T-helper 2 cell treated with Interferon-gamma antibody and Interleukin-4, amounts not matched to agents 100 ng/mL and 5 ng/mL, for 36 hours (primary cell): ENCODE measurements around the gene ITGA11. TPM values are rescaled to one million over a fixed set of nuclear protein-coding genes. Genes with fewer than 3 reads are reported as not detected.

Experiments
- intact Hi-C: fragments of 100-400 bp; cut with micrococcal nuclease; formaldehyde crosslinking; loops from one replicate; pipeline ENCODE4 v1.15.1; 2023
- total RNA-seq: library from RNA; stranded (reverse); gene quantifications from 2 replicates; pipeline ENCODE4 v1.2.3, GENCODE V29; 2022

ITGA11 gene
- total RNA-seq, 1 donor from 2014 or later: 0.64 TPM

DNA sequence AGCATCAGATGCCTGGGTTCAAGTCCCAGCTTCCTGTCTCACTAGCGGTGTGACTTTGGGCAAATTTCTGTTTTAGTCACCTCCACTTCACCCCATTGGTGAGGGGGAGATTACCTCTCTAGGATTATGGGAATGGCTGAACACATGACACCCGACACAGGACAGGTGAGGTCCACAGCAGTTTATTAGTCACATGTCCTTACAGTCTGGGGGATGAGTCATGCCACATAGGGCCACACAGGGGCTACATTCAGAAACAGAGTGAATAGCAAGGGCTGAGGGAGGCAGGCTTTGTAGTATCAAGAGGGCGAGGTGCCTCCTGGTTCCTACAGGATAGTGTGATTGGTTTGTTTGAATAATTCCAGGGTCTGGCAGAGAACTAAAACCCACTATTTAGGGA, 15.2 kb upstream of the ITGA11 start:
- intact Hi-C loops: no loop called here

DNA sequence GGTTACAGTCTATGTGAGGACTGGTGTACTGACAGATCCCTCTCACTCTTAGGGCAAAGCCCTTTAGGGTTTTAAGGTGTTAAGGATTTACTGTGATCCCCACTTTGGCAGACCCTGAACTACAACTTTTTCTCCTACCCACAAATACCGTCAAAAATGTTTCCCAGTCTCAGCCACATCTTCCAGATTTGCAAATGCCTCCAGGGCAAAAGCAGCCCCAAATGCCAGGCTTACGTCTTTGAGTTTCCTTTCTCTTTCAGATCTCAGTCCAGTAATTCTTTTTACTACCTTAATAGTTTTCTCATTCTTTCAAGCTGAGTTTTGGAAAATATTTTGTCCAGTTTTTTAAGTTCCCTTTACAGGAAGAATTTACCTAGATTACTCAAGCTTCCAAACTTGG, 13.4 kb upstream of the ITGA11 start:
- intact Hi-C loops: no loop called here

DNA sequence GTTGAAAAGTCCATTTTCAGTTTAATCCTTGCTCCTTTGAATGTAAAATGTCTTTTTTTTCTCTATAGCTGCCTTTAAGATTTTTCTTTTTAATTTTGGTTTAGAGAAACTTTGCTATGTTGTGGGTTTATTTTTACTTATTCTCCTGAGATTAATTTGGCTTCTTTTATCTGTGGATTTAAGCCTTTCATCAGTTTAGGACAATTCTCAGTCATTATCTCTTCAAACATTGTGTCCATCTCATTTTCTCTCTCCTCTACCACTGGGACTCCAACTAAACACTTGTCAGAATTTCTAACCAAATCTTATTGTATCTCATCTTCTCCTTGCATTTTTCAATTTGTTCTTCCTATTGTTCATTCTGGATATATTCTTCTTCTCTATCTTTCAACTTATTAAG, 12.4 kb upstream of the ITGA11 start:
- intact Hi-C loops: no loop called here

DNA sequence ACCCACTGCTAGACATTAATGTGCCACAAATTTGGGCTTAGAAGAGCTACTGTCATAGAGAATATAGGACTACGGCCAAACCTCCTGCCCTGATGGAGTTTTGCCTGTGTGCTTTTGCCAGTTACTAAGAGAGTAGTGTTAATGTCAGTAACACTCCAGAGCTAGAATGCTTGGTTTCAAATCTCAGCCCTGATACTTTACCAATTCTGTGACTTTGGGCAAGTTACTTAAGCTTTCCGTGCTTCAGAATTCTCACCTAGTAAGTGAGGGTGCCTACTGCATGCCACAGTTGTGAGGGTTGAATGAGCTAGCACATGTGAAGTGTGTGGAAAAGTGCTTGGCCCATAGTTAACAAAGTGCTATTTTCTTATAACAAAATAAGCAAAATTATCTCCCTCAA, 10.9 kb upstream of the ITGA11 start:
- intact Hi-C loops: no loop called here

DNA sequence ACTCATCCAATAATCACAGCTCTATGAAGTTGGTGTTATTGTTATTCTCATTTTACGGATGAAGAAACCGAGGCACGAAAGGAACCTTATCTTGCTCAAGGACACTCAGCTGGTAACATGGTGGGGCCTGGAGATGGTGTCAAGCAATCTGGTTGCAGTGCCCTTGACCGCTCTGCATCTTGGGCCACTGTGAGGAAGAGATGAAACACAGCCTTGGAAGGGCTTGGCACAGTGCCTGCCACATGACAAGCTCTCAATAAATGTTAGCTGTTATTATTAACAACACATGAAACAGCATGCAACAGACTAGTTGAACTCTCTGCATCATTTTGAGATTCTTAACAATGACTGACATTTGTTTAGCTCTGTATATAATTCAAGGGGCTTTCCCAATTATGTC, 10.1 kb upstream of the ITGA11 start:
- intact Hi-C loops: no loop called here

DNA sequence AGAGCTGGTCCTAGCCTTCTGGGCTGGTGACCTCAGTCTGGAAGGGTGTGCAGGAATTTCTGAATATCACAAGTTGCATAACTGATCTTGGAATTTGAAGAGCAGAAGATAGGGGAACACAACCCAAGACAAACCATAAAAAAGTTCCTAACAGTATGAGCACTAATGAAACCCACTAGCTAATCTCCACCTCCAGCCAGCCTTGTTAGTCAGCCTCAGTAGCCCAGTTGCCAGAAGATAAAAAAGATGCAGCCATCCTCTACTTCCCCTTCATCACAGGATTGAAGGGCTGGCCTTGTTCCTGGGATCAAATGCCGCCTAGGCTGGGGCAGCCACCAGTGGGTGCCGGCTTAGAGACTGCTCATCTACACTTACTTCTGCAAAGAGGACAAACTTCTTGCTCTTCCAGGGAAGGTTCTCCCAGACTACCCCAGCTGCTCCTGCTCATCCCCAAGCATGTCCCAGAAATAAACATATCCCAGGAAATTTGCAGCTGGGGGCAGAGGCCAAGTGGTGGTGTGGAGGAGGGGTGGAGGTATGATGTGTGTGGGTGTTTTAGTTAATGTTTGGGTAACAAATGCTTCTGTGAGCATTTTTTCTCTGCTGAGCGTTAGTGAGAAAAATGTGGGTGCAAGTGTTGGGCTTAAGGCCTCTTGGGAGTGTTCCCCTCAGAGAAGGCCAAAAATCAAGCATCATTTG, 9.2 kb upstream of the ITGA11 start:
- intact Hi-C loops: no loop called here

DNA sequence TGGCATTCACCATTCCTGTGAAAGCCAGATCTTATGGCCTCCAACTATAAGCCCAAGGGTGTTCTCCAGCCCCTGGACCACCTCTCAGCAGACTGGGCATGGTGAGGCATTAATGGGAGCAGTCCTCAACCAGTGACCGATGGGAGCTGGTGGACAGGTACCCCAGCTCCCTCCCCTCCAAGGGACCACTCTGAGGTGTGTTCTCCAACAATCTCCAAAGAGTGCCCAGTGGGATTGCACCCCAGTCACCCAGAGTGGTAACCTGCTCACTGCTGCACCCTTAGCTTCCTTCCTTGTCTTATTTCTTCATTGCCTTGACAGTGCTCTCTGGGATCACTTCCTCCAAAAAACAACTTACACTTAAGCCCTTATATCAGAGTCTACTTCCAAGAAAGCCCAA, 8.2 kb upstream of the ITGA11 start:
- intact Hi-C loops: no loop called here

DNA sequence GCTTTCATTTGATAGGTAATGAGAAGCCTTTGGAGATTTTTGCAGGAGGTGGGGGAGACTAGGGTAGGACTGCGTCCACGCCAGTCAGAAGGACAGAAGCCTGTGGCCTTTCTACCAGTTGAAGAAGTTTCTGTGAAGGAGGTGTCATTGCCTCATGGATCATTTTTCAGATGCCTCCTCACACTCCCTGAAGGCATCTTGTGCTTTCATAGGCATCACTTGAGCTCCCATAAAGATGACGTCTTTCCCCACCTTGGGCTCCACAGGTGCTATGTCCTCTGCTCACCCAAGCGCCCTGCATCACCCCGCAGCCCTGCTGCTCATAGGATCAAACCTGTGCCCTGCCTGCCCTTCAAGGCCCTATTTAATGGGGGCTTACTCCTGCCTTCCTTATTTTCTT, 7.5 kb upstream of the ITGA11 start:
- intact Hi-C loops: no loop called here

DNA sequence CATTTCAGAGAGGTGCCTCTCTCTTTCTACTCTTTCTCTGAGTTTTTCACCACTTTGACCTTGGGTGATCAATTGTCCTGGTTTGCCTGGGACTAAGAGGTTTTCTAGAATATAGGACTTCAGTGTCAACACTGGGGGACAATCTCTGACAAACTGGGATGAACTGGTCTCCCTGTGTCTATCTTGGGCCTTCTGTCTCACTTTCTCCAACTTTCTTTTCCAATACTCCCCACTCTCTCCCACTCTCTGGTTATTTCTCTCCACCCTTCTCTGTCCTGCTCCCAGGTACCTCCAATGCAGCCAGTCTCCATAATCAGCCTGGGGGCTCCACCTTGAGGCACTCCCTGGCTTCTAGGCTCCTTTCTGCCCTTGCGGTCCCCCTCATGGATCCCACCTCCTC, 4.7 kb upstream of the ITGA11 start:
- intact Hi-C loops: no loop called here

DNA sequence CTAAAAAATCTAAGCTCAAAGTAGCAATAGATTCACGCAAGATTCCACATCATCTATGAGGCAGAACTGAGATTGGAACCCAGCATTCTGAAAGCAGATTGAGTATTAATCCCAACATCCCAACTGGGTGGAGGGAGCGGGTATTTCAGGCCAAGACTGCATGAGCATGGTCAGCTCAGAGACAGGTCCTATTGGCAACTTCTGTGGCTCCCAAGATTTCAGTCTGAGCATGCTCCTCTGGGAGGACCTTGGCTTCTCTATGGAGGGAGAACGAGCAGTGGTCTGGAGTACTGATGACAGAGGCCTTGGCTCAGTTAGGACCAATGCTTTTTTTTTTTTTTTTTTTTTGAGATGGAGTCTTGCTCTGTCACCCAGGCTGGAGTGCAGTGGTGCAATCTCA, 4.0 kb upstream of the ITGA11 start:
- intact Hi-C loops: no loop called here

DNA sequence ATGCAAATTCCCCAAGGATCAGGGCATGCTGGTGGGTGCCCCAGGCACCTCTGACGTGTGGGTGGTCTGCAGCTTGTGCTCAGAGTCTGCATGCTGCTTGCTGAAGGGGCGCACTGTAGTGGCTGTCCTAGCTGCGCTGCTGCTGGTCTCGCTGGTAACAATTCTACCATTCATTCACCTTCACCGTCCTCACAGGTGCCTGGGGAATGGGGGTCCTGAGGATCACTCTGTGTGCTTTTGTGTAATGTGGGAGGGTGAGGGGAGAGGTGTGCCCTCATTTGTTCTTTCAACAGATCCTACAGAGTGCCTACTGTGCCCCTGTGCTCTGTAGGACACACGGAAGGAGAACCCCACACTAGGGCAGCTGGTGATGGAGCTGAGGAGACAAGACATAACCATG, 2.1 kb upstream of the ITGA11 start:
- intact Hi-C loops: no loop called here

DNA sequence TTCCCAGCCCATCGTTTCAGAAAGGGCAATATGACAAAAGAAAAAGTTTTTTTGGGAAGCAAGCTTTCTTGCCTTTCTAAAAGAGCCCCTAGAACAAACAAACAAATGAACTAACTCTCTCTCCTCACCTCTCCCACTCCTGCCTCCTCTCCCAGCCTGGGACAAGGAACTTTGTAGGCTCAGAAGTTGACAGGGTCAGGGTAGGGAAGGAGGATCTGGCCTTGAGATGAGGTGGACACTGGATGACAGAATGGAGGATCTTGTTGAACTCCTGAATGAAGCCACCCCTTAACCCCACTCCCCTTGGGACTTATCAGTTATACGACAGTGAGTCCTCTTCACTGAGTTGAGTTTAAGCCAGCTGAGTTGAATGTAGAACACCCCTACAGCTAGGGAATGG, 1.6 kb upstream of the ITGA11 start:
- intact Hi-C loops: no loop called here

DNA sequence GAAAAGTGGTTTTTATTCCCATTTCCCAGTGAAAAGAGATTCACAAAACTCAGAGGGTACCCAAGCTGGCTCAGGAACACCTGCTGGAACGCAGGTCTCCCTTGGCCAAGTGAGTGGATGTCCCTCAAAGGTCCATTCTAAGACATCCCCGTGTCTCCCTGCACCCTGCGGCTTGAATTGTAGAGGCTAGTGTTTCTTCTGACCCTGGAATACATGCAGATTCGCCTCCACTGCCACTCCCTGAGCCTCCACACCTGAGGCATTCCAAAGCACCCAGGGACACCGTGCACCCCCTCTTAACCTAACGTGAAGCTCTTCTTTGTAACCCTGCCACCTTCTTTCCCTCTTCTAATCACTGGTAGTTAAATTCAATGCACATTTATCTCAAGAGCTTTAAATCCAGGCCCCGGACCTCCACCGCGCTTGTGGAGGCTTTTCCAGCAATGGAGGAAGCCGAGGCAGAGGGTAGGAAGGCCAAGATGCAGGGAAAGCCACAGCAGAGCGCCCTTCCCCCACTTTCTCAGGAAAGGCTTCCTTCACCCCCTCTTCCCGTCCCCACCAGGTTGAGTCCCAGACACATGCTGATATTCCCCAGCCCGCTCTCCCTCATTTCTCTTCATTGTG, 590 bp upstream of the ITGA11 start:
- intact Hi-C loops: no loop called here

DNA sequence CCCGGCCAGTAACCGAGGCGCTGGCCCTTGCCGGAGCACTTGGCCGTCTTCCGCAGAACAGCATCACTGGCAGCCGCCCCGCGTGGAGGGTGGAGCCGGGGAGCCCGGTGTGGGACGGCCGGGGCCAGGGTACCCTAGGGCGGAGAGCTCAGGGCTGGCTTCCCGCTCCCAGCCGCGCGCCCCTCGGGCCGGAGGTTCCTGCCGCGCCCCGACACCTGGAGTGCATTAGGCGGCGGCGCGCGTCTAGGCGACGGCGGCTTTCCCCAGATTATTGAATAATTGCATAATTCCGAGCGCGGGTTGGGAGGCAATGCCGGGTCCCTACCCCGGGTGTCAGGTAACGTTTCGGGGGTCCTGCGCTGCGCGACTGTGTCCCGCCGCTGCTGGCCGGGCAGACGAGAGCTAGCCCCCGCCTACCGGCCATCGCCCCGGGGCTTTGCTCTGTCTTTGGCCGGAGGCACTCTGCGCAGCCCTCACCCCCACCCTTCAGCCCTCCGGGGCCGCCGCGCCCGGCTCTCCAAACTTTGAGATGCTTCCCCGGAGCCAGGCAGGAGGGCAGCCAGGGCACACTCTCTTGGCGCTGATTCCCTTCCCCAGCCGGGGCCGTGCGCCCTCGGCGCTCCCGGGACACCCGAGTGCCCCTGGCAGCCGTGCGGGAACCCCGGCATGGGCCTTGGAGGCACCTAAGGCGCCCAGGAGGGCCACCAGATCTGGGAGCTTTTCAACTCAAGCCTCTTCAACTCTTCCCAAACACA, 749 bp downstream of the ITGA11 start:
- intact Hi-C loops: no loop called here

DNA sequence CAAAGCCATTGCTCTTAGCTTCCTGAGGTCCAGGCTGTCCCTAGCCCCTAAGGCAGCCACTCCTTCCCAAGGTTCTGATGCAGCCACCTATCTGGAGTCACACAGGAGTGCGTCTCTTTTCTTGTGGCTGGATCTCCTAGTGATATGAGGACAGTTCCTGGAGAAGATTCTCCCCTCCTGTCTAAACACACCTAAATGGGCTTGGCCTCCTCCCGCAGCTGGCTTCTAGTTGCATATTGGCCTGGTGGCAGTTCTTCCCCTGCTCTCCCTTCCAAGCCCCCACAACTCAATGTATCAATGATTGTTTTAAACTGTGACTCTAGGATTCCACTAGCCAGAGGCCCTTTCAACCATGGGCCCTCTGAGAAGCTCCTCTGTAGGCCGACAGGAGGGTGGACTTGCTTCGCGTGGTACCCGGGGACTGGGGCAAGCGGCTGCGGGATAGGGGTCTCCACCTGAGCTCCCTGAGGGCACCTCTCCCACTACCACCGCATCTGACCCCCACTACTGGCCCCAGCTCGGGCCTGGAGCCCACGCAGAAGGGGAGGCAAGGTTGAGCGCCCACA, 1.4 kb downstream of the ITGA11 start:
- intact Hi-C loops: no loop called here

DNA sequence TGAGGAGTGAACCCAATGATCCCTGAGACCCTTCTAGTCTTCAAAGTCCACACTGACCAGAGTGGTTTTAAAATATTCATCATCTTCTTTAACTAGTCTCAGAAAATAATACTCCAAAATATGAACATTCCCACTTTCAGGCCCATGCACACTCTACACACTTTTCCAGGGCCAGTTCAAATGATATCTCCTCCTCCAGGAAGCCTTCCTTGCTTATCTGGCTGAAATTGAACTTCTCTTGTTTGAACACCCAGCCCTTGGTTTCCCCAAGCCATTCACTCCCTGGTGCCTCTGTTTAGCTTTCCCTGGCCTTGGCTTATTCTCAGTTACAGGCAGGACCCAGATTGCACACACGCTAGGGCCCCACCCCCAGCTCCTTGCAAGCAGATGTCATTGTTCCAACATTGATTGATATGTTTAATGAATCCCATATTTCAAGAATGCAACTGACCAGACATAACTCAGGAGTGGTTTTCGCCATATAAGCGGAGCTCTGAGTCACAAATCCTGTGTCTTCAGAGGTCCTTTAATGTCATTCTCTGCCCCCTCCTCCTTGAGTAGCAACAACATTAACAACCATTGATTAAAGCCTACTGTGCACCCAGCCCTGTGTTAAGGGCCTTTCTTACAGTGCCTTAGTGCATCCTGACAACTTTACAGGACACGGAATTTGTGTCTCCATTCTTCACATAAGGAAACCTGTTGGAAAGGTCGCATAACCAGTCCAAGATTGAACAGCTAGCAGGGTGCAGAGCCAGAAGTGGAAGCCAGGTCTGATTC, 2.1 kb downstream of the ITGA11 start:
- intact Hi-C loops: no loop called here

DNA sequence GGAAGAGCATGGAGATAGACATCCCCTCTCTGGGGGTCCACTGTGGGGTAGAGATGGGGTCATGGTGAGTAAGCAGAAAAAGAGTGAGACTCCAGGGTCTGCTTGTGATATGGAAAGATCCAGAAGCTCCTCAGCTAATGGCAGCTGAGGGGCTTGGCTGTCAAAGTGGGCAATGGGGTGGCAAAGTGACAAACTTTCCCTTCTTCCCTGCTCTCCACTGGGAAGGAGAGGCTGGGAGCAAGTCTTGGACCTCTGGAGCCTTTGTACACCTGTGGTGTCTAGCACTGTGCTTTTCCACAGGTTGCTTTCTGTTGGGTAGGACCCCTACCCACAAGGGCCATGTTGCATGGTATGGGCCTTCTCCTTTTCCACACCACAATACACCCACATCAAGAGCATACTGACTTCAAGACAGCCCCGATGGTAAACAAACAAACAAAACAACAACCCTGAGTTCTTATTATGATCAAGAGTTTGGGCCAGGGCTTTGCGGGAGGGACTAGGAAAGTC, 3.5 kb downstream of the ITGA11 start:
- intact Hi-C loops: no loop called here

DNA sequence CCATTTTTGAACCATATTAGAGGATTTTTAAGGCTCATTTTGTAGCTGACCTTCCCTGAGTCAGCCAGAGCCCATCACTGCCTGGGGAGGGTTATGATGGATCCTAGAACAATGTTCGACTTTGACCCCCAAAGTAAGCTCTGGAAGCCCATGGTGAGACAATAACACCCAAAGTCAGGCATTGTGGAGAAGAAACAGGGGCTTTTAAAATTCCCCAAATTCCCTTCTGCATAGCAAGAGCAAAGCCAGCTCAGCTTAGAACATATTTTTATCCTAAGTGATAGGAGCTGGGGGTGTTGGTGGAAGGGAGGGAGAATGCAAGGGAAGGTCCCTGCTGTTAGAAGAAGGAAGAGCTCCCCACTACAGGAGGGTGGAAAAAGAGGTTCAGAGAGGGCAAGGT, 4.0 kb downstream of the ITGA11 start:
- intact Hi-C loops: no loop called here

DNA sequence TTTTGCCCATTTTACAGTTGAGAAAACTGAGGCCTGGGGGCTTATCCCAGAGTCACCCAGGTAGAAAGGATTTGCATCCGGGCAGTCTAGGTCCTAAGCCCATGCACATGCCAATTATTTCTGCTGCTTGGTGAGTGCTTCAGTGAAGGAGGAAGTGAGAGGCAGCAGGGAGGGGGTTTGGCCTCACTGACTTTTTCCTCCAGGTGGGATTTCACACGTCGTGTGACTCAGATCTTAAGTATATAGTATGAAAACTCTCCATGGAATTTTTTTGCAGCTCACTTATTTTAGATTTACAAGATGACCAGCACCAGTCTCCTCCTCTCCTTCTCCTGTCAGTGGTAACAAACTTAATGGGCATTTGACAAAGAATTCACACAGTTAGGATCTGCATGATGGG, 4.6 kb downstream of the ITGA11 start:
- intact Hi-C loops: no loop called here

DNA sequence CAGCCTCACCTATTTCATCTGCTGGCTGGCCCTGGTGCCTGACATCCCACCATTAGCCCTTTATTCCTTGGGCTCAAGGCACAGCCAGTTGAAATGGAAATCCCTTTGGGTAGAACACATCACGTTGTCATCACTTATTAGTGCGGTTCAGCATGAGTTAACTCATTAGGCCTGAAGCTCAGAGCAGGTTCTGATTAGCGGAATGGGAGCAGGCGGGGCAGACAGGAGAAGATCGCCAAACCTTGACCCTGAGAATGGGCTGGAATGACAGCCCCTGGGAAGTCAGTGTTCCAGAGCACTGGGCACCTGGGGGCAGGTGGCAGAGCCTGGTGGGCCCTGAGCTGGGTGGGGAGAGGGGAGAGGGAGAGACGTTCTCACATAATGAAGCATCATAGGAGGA, 5.8 kb downstream of the ITGA11 start:
- intact Hi-C loops: no loop called here

DNA sequence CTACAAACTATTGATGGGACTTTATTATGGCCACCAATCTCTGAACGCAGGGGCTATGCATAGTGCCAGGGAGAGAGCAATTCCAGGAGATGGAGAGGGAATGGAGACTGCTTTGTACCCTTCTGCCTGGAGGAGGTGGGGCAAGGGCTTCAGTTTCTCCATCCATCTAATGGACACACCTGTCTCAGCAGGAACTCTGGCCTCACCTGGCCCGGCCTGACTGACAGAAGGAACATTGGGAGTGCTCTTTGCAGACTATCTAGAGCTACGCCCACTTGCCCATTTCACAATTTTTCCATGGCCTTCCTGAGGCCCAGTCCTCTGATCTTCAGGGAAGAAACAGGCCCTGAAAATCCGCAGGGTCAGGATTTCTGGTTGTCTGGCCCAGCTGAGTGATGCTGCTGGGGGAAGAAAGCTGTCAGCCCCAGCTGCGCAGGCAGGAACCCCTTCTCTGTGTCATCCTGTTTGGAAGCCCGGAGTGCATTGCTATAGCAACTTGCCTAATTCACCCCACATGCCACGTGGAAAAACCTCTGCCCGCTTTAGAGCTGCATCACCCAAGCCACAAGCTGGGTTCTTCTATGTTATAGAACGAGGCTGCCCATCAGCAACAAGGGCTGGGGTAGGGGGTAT, 6.4 kb downstream of the ITGA11 start:
- intact Hi-C loops: no loop called here
